HEK293 (cell line): Measurements from ENCODE around the gene ATF7IP2.

ENCODE experiments used
- CTCF ChIA-PET: fragments of 350-600 bp; formaldehyde crosslinking; extraction: SDS; loops from one replicate; lab custom pipeline; 2021; ENCODE audit warnings: antibody characterized with exemption; lab: Yijun Ruan, JAX
- POLR2A ChIA-PET: fragments of 300-600 bp; formaldehyde crosslinking; extraction: SDS; loops from one replicate; lab custom pipeline; 2020; ENCODE audit warnings: antibody characterized with exemption, inconsistent platforms; lab: Yijun Ruan, JAX
- H3K27ac ChIP-seq: fragments of 200-500 bp; sonication (Bioruptor generic); 2 replicates; pipeline ENCODE4 v1.5.1; 2014; ENCODE audit warnings: low read depth, low read length, control low read depth, inconsistent platforms; ENCODE audit errors: extremely low read depth
- H3K36me3 ChIP-seq, 2 experiments: fragments of 200-500 bp in 1 of 2; sonication (Bioruptor generic) in 1 of 2; 1 replicate in 1 of 2; 2 replicates in 1 of 2; pipeline ENCODE4 v1.5.1; 2014 to 2017; ENCODE audit warnings: inconsistent platforms in 2 of 2, low read length in 2 of 2; ENCODE audit not compliant: control insufficient read depth in 2 of 2, insufficient read depth in 1 of 2
- H3K4me1 ChIP-seq: fragments of 200-500 bp; sonication (Bioruptor generic); 2 replicates; pipeline ENCODE4 v1.5.1; 2014; ENCODE audit warnings: mild to moderate bottlenecking, low read length, inconsistent platforms; ENCODE audit not compliant: control insufficient read depth, insufficient read depth
- H3K4me3 ChIP-seq: 2 replicates; pipeline ENCODE4 v1.5.1; 2011; ENCODE audit warnings: low read depth, mild to moderate bottlenecking, control low read depth, low read length, moderate library complexity
- H3K9me3 ChIP-seq: fragments of 200-500 bp; sonication (Bioruptor generic); 2 replicates; pipeline ENCODE4 v1.5.1; 2014; ENCODE audit warnings: low read depth, low read length, inconsistent platforms; ENCODE audit not compliant: control insufficient read depth, insufficient read depth
- FEZF1 ChIP-seq: fragments of 450-650 bp; formaldehyde crosslinking; IDR thresholded peaks from 2 replicates; pipeline ENCODE4 v1.5.1; 2016; ENCODE audit warnings: missing biosample characterization, missing genetic modification characterization
- HIC1 ChIP-seq: fragments of 450-650 bp; formaldehyde crosslinking; IDR thresholded peaks from 2 replicates; pipeline ENCODE4 v1.5.1; 2016; ENCODE audit warnings: missing biosample characterization, missing genetic modification characterization
- KLF8 ChIP-seq: fragments of 450-650 bp; formaldehyde crosslinking; IDR thresholded peaks from 2 replicates; pipeline ENCODE4 v1.5.1; 2016; ENCODE audit warnings: missing biosample characterization, missing genetic modification characterization
- TRIM28 ChIP-seq: IDR thresholded peaks from 2 replicates; pipeline ENCODE4 v1.6.1; 2011; ENCODE audit warnings: low read length, control low read depth, borderline replicate concordance
- ZBTB11 ChIP-seq: fragments of 450-650 bp; formaldehyde crosslinking; conservative IDR thresholded peaks from 2 replicates; pipeline ENCODE4 v1.5.1; 2016; ENCODE audit warnings: low read depth, missing biosample characterization, missing genetic modification characterization
- ZNF140 ChIP-seq: fragments of 450-650 bp; formaldehyde crosslinking; IDR thresholded peaks from 2 replicates; pipeline ENCODE4 v1.5.1; 2016; ENCODE audit warnings: missing biosample characterization, missing genetic modification characterization
- ZNF157 ChIP-seq: fragments of 450-650 bp; formaldehyde crosslinking; IDR thresholded peaks from 2 replicates; pipeline ENCODE4 v1.5.1; 2016; ENCODE audit warnings: missing biosample characterization, missing genetic modification characterization
- ZNF184 ChIP-seq: fragments of 450-650 bp; IDR thresholded peaks from 2 replicates; pipeline ENCODE4 v1.5.1; 2018; ENCODE audit warnings: missing biosample characterization, mild to moderate bottlenecking, missing genetic modification characterization
- ZNF24 ChIP-seq: fragments of 450-650 bp; formaldehyde crosslinking; IDR thresholded peaks from 2 replicates; pipeline ENCODE4 v1.5.1; 2016; ENCODE audit warnings: missing biosample characterization, missing genetic modification characterization
- ZNF398 ChIP-seq: fragments of 450-650 bp; formaldehyde crosslinking; IDR thresholded peaks from 2 replicates; pipeline ENCODE4 v1.5.1; 2017; ENCODE audit warnings: missing biosample characterization, missing genetic modification characterization
- ZNF560 ChIP-seq: fragments of 450-650 bp; formaldehyde crosslinking; IDR thresholded peaks from 2 replicates; pipeline ENCODE4 v1.5.1; 2017; ENCODE audit warnings: missing biosample characterization, missing genetic modification characterization, borderline replicate concordance
- ZNF561 ChIP-seq: fragments of 450-650 bp; IDR thresholded peaks from 2 replicates; pipeline ENCODE4 v1.5.1; 2018; ENCODE audit warnings: missing biosample characterization, missing genetic modification characterization, borderline replicate concordance
- ZNF624 ChIP-seq: fragments of 450-650 bp; formaldehyde crosslinking; IDR thresholded peaks from 2 replicates; pipeline ENCODE4 v1.5.1; 2017; ENCODE audit warnings: missing biosample characterization, missing genetic modification characterization
- ZNF792 ChIP-seq: fragments of 450-650 bp; formaldehyde crosslinking; IDR thresholded peaks from 2 replicates; pipeline ENCODE4 v1.5.1; 2016; ENCODE audit warnings: missing biosample characterization, missing genetic modification characterization
- ZNF843 ChIP-seq: fragments of 450-650 bp; formaldehyde crosslinking; IDR thresholded peaks from 2 replicates; pipeline ENCODE4 v1.5.1; 2016; ENCODE audit warnings: missing biosample characterization, missing genetic modification characterization
- ZSCAN16 ChIP-seq: fragments of 450-650 bp; formaldehyde crosslinking; IDR thresholded peaks from 2 replicates; pipeline ENCODE4 v1.5.1; 2016; ENCODE audit warnings: missing biosample characterization, missing genetic modification characterization
- ZXDB ChIP-seq: fragments of 450-650 bp; formaldehyde crosslinking; IDR thresholded peaks from 2 replicates; pipeline ENCODE4 v1.5.1; 2016; ENCODE audit warnings: missing biosample characterization, missing genetic modification characterization

The ATF7IP2 gene

GRCh38 chr16:10522966-10523365 lies 137.1 kb downstream of the ATF7IP2 start:
- Histone ChIP-seq H3K4me1 (no peaks in the 10 kb centered on the region), H3K27ac (no peak overlapping the region), H3K36me3 (no peaks in the 10 kb centered on the region), H3K9me3 (no peaks in the 10 kb centered on the region), H3K4me3 (no peak overlapping the region)
- ChIA-PET POLR2A (interaction anchor here (0.5 kb wide), 1 partner anchor 1585 kb away, joined by 5 read pairs; no protein-coding TSS in a partner anchor), CTCF (interaction anchor here (0.6 to 5.3 kb wide), 9 partner anchors 8 to 1009 kb away, joined by 3 to 41 read pairs (median 4); no protein-coding TSS in a partner anchor)
- TF ChIP-seq TRIM28 (no peak), ZNF157 (no peak), ZNF561 (tag by site-specific recombination) (no peak), ZNF184 (tag by site-specific recombination) (no peak), ZNF624 (tag by site-specific recombination) (no peak), HIC1 (no peak), ZBTB11 (no peak), ZNF843 (tag by site-specific recombination) (no peak), ZNF792 (tag by site-specific recombination) (no peak)

GRCh38 chr16:10525214-10525825 lies 139.5 kb downstream of the ATF7IP2 start:
- TF ChIP-seq FEZF1 (peak; percentile 55), ZXDB (tag by site-specific recombination) (0 out of 2 replicates have a peak, but pooled peaks have one; percentile 19), KLF8 (tag by site-specific recombination) (no peak), ZNF24 (tag by site-specific recombination) (no peak), ZSCAN16 (tag by site-specific recombination) (no peak), ZNF560 (tag by site-specific recombination) (no peak), ZNF140 (tag by site-specific recombination) (no peak), ZNF398 (no peak)
- no peak overlapping the region for H3K27ac ChIP-seq
- ChIA-PET POLR2A (no interaction called here), CTCF (interaction anchor here (0.6 to 0.8 kb wide), 3 partner anchors 10 to 219 kb away, joined by 3 to 7 read pairs (median 3); no protein-coding TSS in a partner anchor)
- H3K36me3 ChIP-seq, result no peaks in the 10 kb centered on the region
- no peak overlapping the region for H3K4me3 ChIP-seq
- no peaks in the 10 kb centered on the region for H3K4me1 ChIP-seq
- no peaks in the 10 kb centered on the region for H3K9me3 ChIP-seq
